Sigmoid colon (tissue), 7 donors: ENCODE data around the gene MATCAP1. TPM values are rescaled to one million over a fixed set of nuclear protein-coding genes. Genes with fewer than 3 reads are reported as not detected.

ENCODE experiments used
- DNase-seq: peaks from one replicate; pipeline ENCODE4 v3.0.0-alpha.2; 2019
- H3K27ac ChIP-seq, 4 donors: fragments of 200-600 bp; sonication (generic); one replicate each; pipeline ENCODE4 v1.5.1; 2016 to 2019; ENCODE audit warnings: mild to moderate bottlenecking in 1 of 4
- H3K27me3 ChIP-seq, 3 donors: fragments of 200-600 bp; sonication (generic); one replicate each; pipeline ENCODE4 v1.5.1; 2019; ENCODE audit warnings: mild to moderate bottlenecking in 1 of 3
- H3K36me3 ChIP-seq, 4 donors: fragments of 200-600 bp; sonication (generic); one replicate each; pipeline ENCODE4 v1.5.1; 2016 to 2019
- H3K4me1 ChIP-seq, 4 donors: fragments of 200-600 bp; sonication (generic); one replicate each; pipeline ENCODE4 v1.5.1; 2017 to 2019
- H3K4me3 ChIP-seq, 4 donors: fragments of 200-600 bp; sonication (generic); one replicate each; pipeline ENCODE4 v1.5.1; 2017 to 2019; ENCODE audit warnings: mild to moderate bottlenecking in 2 of 4, moderate library complexity in 1 of 4
- H3K9me3 ChIP-seq, 4 donors: fragments of 200-600 bp in 3 of 4; sonication (generic) in 3 of 4; one replicate each; pipeline versions ENCODE4 v1.5.1 to v1.6.1; 2013 to 2019
- EP300 ChIP-seq, 4 donors: sonication (generic); formaldehyde crosslinking; IDR thresholded peaks; one replicate each; pipeline ENCODE4 v1.6.1; 2017; ENCODE audit warnings: antibody characterized with exemption in 4 of 4
- POLR2A ChIP-seq, 2 donors: fragments of 450-650 bp; IDR thresholded peaks; one replicate each; pipeline ENCODE4 v1.6.1; 2016; ENCODE audit warnings: antibody characterized with exemption in 2 of 2, mild to moderate bottlenecking in 2 of 2, moderate library complexity in 2 of 2
- POLR2AphosphoS5 ChIP-seq, 4 donors: sonication (generic); formaldehyde crosslinking; IDR thresholded peaks; one replicate each; pipeline ENCODE4 v1.6.1; 2017; ENCODE audit warnings: antibody characterized with exemption in 4 of 4
- WGBS, 2 donors: extraction: QIAGEN DNeasy Blood & Tissue Kit; methylation state at CpG; one replicate each; pipeline ENCODE4 v1.1.7; 2013; 5-methylcytosine and 5-hydroxymethylcytosine counted together
- intact Hi-C: fragments of 100-400 bp; cut with DNase I; formaldehyde crosslinking; loops from one replicate; pipeline ENCODE4 v1.15.1; 2023
- polyA plus RNA-seq, 3 donors: library from polyadenylated mRNA; stranded (reverse); fragments of 200-250 nt; gene quantifications; one replicate each; pipeline ENCODE4 v1.2.3, GENCODE V29; 2013
- total RNA-seq, 4 donors: library from RNA; depleted of rRNA; stranded (reverse); fragments of >200 nt; gene quantifications; one replicate each; pipeline ENCODE4 v1.1.0, GENCODE V29; 2016
- TF ChIP-seq, protein P1 (sequence below), 4 experiments: fragments of 450-650 bp in 3 of 4; fragments of 200-600 bp in 1 of 4; IDR thresholded peaks; one replicate each; pipeline ENCODE4 v1.5.1; 2016 to 2019; ENCODE audit warnings: antibody characterized with exemption in 4 of 4, mild to moderate bottlenecking in 3 of 4, moderate library complexity in 2 of 4
- donor health status: healthy with polysubstance abuse.
- donor health status: Bipolar disorder and iron deficiency.
- donor health status: healthy.

MATCAP1 gene
- total and polyA plus RNA-seq, 7 donors = 3.0 to 30.3 (median 9.4) TPM

DNA sequence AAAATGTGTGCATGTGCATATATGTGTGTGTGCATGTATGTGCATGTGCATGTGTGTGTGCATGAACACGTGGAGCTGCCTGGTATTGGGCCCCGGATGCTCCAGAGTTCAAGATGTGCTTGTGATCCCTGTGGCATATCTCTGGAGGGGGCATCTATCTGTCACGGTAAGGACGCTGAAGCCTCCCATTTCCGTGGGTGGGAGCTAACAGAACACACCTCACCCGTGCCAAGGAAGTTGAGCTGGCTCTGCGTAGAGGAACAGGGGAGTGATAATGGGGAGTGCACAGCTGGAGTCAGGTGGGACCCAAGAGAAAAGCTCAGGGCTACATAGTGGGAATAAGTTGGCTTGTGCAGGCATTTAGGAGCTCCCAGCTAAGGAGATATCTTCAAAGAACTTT is 27.9 kb upstream of the MATCAP1 start:
- no peak overlapping the region for H3K27ac ChIP-seq
- no peak overlapping the region for H3K4me3 ChIP-seq
- H3K27me3 ChIP-seq = no peaks in the 10 kb centered on the region
- no peaks in the 10 kb centered on the region for H3K9me3 ChIP-seq
- WGBS, 2 donors = 88% methylated on average over 7 of the region's 7 CpGs
- DNase-seq = no peak
- intact Hi-C loops = no loop called here
- H3K4me1 ChIP-seq = no peaks in the 10 kb centered on the region
- TF ChIP-seq POLR2AphosphoS5 (IDR thresholded peaks at IDR 0.05) (no peak), POLR2A (IDR thresholded peaks at IDR 0.05) (no peak), EP300 (IDR thresholded peaks at IDR 0.05) (no peak)
- TF ChIP-seq, protein P1, sequence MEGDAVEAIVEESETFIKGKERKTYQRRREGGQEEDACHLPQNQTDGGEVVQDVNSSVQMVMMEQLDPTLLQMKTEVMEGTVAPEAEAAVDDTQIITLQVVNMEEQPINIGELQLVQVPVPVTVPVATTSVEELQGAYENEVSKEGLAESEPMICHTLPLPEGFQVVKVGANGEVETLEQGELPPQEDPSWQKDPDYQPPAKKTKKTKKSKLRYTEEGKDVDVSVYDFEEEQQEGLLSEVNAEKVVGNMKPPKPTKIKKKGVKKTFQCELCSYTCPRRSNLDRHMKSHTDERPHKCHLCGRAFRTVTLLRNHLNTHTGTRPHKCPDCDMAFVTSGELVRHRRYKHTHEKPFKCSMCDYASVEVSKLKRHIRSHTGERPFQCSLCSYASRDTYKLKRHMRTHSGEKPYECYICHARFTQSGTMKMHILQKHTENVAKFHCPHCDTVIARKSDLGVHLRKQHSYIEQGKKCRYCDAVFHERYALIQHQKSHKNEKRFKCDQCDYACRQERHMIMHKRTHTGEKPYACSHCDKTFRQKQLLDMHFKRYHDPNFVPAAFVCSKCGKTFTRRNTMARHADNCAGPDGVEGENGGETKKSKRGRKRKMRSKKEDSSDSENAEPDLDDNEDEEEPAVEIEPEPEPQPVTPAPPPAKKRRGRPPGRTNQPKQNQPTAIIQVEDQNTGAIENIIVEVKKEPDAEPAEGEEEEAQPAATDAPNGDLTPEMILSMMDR (IDR thresholded peaks at IDR 0.05) = no peak
- peaks cover 0 to 4% (median 0%) of the 10 kb centered on the region in 4 donors for H3K36me3 ChIP-seq

DNA sequence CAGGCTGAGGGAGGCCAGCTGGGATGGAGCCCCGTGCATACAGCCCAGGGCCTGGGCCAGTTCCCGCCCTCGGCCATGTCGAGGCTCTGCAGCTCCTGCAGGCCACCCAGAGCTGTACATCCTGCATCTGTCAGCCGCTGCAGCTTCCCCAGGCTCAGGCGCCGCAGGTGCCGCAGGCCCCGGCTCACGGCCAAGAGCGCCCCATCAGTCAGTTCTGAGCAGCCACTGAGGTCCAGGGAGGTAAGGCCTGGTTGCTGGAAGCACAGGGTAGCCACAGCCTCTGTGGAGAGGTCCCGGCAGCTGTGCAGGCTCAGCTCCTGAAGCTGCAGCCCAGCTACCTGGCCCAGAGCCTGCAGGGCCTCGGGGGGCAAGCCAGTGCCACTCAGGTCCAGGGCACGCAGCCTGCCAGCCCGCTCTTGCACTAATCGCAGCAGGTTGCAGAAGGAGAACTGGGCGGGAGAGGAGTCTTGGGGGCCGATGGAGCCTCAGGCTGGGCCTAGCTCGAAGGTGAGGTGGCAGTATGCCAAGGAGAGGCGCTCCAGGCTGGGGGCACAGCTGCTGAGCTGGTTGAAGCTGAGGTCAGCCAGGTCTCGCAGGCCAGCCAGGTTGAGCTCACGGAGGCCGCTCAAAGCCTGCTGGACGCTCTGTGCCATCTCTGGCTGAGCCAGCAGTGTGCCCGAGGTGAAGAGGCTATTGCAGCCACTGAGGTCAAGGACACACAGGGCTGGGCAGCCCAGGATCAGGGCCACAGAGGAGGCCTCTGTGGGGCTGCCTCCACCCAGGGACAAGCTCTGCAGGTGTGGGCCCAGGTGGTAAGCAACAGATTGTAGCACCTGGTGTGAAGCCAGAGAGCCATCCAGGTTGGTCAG is 26.5 kb upstream of the MATCAP1 start:
- WGBS, 2 donors = 91% methylated on average over 25 of the region's 25 CpGs

DNA sequence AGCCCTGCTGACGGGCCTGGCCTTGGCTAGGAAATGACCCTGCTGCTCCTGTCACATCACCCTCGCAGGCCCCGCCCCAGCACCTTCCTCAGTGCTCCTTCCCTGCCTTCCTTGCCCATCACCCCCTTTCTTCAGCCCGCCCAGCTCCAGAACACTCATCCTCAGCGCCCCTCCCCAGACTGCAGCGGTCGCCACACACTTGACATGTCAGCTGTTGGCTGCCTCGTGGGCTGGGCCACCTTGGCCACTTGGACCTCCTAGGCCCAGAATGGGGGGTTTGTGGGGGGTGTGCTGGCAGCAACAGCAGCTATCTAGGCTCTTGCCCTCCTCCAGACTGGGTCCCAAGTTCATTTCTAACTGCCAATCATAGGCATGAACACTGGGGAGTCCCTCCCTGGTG is 25.8 kb upstream of the MATCAP1 start:
- intact Hi-C loops = no loop called here
- no peak overlapping the region for H3K4me3 ChIP-seq
- TF ChIP-seq POLR2AphosphoS5 (IDR thresholded peaks at IDR 0.05) = no peak
- no peak overlapping the region for H3K27ac ChIP-seq
- DNase-seq = no peak
- H3K36me3 ChIP-seq = peaks cover 0 to 4% (median 0%) of the 10 kb centered on the region in 4 donors
- H3K9me3 ChIP-seq = no peaks in the 10 kb centered on the region
- no peaks in the 10 kb centered on the region for H3K4me1 ChIP-seq
- 88% methylated on average over 8 of the region's 8 CpGs for WGBS, 2 donors
- H3K27me3 ChIP-seq = no peaks in the 10 kb centered on the region

More for the DNA sequence above, 26.5 kb upstream of the MATCAP1 start:
- intact Hi-C loops = no loop called here
- Histone ChIP-seq H3K4me1 (no peaks in the 10 kb centered on the region), H3K9me3 (no peaks in the 10 kb centered on the region), H3K36me3 (peaks cover 0 to 4% (median 0%) of the 10 kb centered on the region in 4 donors), H3K27ac (no peak overlapping the region), H3K27me3 (no peaks in the 10 kb centered on the region), H3K4me3 (no peak overlapping the region)
- no peak for DNase-seq
- TF ChIP-seq, protein P1 (IDR thresholded peaks at IDR 0.05) = no peak
- no peak for TF ChIP-seq EP300 (IDR thresholded peaks at IDR 0.05)
- no peak for TF ChIP-seq POLR2A (IDR thresholded peaks at IDR 0.05)
- no peak for TF ChIP-seq POLR2AphosphoS5 (IDR thresholded peaks at IDR 0.05)

DNA sequence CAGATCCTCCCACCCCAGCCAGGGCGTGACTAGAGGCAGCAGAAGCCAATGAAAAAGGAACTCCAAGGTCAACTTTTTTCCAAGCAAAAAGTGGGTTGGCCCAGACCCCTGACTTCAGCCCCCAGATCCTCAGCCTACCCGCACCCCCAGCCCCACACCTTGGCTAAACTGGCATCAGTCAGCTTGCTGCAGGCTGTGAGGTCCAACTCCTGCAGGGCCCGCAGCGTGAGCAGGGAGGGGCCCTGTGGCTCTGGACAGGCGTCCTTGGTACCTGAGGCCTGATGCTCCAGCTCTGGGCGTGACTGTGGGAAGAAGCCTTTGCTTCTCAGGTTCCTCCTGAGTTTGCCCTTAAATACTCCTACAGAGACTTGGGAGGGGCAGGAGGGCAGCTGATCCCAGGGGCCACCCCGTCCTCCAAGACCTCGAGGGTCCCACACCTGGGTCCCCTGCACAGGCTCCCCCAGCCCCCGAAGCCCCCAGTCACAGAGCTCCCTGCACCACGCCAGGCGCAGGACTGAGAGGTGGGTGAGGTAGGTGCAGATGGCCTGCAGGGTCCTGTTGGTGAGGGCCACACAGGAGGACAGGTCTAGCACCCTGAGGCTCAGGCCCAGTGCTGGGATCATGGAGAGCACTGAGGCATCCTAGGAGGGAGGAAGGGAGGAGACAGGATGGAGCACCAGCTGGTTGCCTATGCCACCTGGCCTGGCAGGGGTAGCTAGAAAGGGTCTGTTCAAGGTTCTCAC is 24.6 kb upstream of the MATCAP1 start:
- 61 to 87% methylated on average over 11 of the region's 11 CpGs for WGBS, 2 donors
- Histone ChIP-seq H3K9me3 (no peaks in the 10 kb centered on the region), H3K4me1 (no peaks in the 10 kb centered on the region), H3K4me3 (no peak overlapping the region), H3K27ac (no peak overlapping the region), H3K27me3 (no peaks in the 10 kb centered on the region), H3K36me3 (peaks cover 0 to 4% (median 0%) of the 10 kb centered on the region in 4 donors)
- no peak for DNase-seq
- intact Hi-C loops = no loop called here
- TF ChIP-seq POLR2AphosphoS5 (IDR thresholded peaks at IDR 0.05) = no peak
- no peak for TF ChIP-seq EP300 (IDR thresholded peaks at IDR 0.05)
- TF ChIP-seq POLR2A (IDR thresholded peaks at IDR 0.05) = no peak
- TF ChIP-seq, protein P1 (IDR thresholded peaks at IDR 0.05) = no peak
